HepG2 (cell line): ENCODE data around the gene LGALS8. TPM values are rescaled to one million over a fixed set of nuclear protein-coding genes. Genes with fewer than 3 reads are reported as not detected.
A peak's percentile ranks its signal among the peaks of the same experiment; 100 is the strongest.

Source experiments
- BHLHE40 ChIP-seq: IDR thresholded peaks from 2 replicates; pipeline ENCODE4 v1.6.1; 2011; ENCODE audit warnings: low read length, improper control_type of control experiment
- EP300 ChIP-seq, 3 experiments: sonication (generic) in 1 of 3; formaldehyde crosslinking in 1 of 3; IDR thresholded peaks; 2 replicates each; pipeline versions ENCODE4 v1.5.1 to v1.6.1; 2011 to 2020; ENCODE audit warnings: low read depth in 2 of 3, low read length in 2 of 3, borderline replicate concordance in 1 of 3, improper control_type of control experiment in 1 of 3, mild to moderate bottlenecking in 1 of 3, missing genetic modification reagents in 1 of 3, moderate library complexity in 1 of 3
- FOXK1 ChIP-seq: sonication (generic); formaldehyde crosslinking; IDR thresholded peaks from 2 replicates; pipeline ENCODE4 v1.4.0; 2020; ENCODE audit warnings: low read depth, missing genetic modification reagents, borderline replicate concordance
- MAX ChIP-seq: IDR thresholded peaks from 2 replicates; pipeline ENCODE4 v1.6.1; 2012; ENCODE audit warnings: inconsistent platforms
- MLXIP ChIP-seq: sonication (generic); formaldehyde crosslinking; IDR thresholded peaks from 2 replicates; pipeline ENCODE4 v1.9.0; 2021; ENCODE audit warnings: missing genetic modification reagents, borderline replicate concordance
- NAIF1 ChIP-seq: sonication (generic); formaldehyde crosslinking; IDR thresholded peaks from 2 replicates; pipeline ENCODE4 v1.5.0; 2020; ENCODE audit warnings: mild to moderate bottlenecking, missing genetic modification reagents, borderline replicate concordance
- TRIM24 ChIP-seq: sonication (generic); formaldehyde crosslinking; IDR thresholded peaks from 2 replicates; pipeline ENCODE4 v1.8.0; 2022; ENCODE audit warnings: mild to moderate bottlenecking, missing genetic modification reagents
- ZBTB40 ChIP-seq, 2 experiments: fragments of 450-650 bp in 1 of 2; sonication (generic) in 1 of 2; formaldehyde crosslinking in 1 of 2; IDR thresholded peaks; 2 replicates each; pipeline versions ENCODE4 v1.6.1 to v1.8.0; 2016 to 2022; ENCODE audit warnings: antibody characterized with exemption in 1 of 2, mild to moderate bottlenecking in 1 of 2, missing genetic modification reagents in 1 of 2
- ZMYM2 ChIP-seq: sonication (generic); formaldehyde crosslinking; IDR thresholded peaks from 2 replicates; pipeline ENCODE4 v1.8.0; 2022; ENCODE audit warnings: mild to moderate bottlenecking, missing genetic modification reagents
- ZNF275 ChIP-seq: sonication (generic); formaldehyde crosslinking; IDR thresholded peaks from 2 replicates; pipeline ENCODE4 v1.8.0; 2022; ENCODE audit warnings: missing genetic modification reagents, mild to moderate bottlenecking, inconsistent platforms, borderline replicate concordance
- ZNF292 ChIP-seq: sonication (generic); formaldehyde crosslinking; IDR thresholded peaks from 2 replicates; pipeline ENCODE4 v1.8.1; 2022; ENCODE audit warnings: mild to moderate bottlenecking, low read depth, missing genetic modification reagents, borderline replicate concordance
- polyA plus RNA-seq, 8 experiments: library from polyadenylated mRNA; depleted of rRNA in 3 of 8; stranded (reverse) in 7 of 8; unstranded in 1 of 8; fragments of >200 nt; fragmentation: Illumina TruSeq in 4 of 8; extraction: Trizol in 4 of 8; gene quantifications; 2 replicates each; pipeline versions ENCODE4 v1.2.1 to v1.2.3, GENCODE V29; 2011 to 2016; ENCODE audit warnings: low read depth in 4 of 8, missing spikeins in 1 of 8, mixed read lengths in 1 of 8; ENCODE audit not compliant: insufficient read depth in 1 of 8
- total RNA-seq, 5 experiments: library from RNA; depleted of rRNA; stranded (reverse); fragments of >200 nt; fragmentation: Illumina TruSeq; extraction: Trizol; gene quantifications; 2 replicates each; pipeline ENCODE4 v1.2.3, GENCODE V29; 2016; ENCODE audit warnings: low read depth in 1 of 5

LGALS8 gene
- total and polyA plus RNA-seq, 2 of the 13 experiments (the other 11 are each of a cell fraction or from before 2014, with no cell fraction given): 29.3 to 185 TPM

GRCh38 chr1:236494586-236495466, 29.0 kb upstream of the LGALS8 start (continued):
- TF ChIP-seq NAIF1 (CRISPR knock-in tag) (peak; percentile 29; the same call in 1 of the 2 replicates), ZMYM2 (CRISPR knock-in tag) (0 out of 2 replicates have a peak, but pooled peaks have one; percentile 18), ZNF292 (peak; percentile 34; the same call in 1 of the 2 replicates), TRIM24 (no peak; the same call in 1 of the 2 replicates), ZNF275 (CRISPR knock-in tag) (no peak), FOXK1 (peak; percentile 83), ZBTB40 (IDR thresholded peaks at IDR 0.05) (no peak), ZBTB40 (CRISPR knock-in tag; IDR thresholded peaks at IDR 0.05) (no peak; the same call in 1 of the 2 replicates), MLXIP (CRISPR knock-in tag) (no peak), MAX (peak; percentile 56), EP300 (IDR thresholded peaks at IDR 0.05; ENCODE audit: low read depth in 2 of 2, low read length in 2 of 2) (peak in 1 of 2 experiments; percentile 92; a peak in 2 of 4 replicates), EP300 (CRISPR knock-in tag; IDR thresholded peaks at IDR 0.05; ENCODE audit: borderline replicate concordance) (peak; percentile 78), BHLHE40 (peak; percentile 58)
- TF ChIP-seq, all 625 proteins: peak for 147
